Neural crest cell (in vitro differentiated cells): ENCODE results near the gene CHRNA4. TPM values are rescaled to one million over a fixed set of nuclear protein-coding genes. Genes with fewer than 3 reads are reported as not detected.

ENCODE experiments used
- DNase-seq: peaks from one replicate; pipeline ENCODE4 v3.0.0; 2021; ENCODE audit warnings: low read depth, mixed read lengths, low spot score
- H3K27ac Mint-ChIP-seq: one replicate; pipeline ENCODE4 v1.8.0; 2021; ENCODE audit warnings: mild to moderate bottlenecking, mixed read lengths; ENCODE audit not compliant: unreplicated experiment
- H3K27me3 Mint-ChIP-seq: 2 replicates; pipeline ENCODE4 v1.8.0; 2021; ENCODE audit warnings: low read depth, mild to moderate bottlenecking, mixed read lengths
- H3K36me3 Mint-ChIP-seq: 2 replicates; pipeline ENCODE4 v1.8.0; 2021; ENCODE audit warnings: low read depth, mild to moderate bottlenecking, mixed read lengths
- H3K4me1 Mint-ChIP-seq: 2 replicates; pipeline ENCODE4 v1.8.0; 2021; ENCODE audit warnings: mixed read lengths
- H3K4me3 Mint-ChIP-seq: one replicate; pipeline ENCODE4 v1.8.0; 2021; ENCODE audit warnings: mild to moderate bottlenecking, mixed read lengths
- H3K9me3 Mint-ChIP-seq: 2 replicates; pipeline ENCODE4 v1.8.0; 2021; ENCODE audit warnings: mixed read lengths
- total RNA-seq: library from RNA; stranded (reverse); gene quantifications from 2 replicates; pipeline ENCODE4 v1.2.1, GENCODE V29; 2021
- TF ChIP-seq, protein P1 (sequence below): fragments of 200-600 bp; sonication (generic); conservative IDR thresholded peaks from 2 replicates; pipeline ENCODE4 v1.5.0; 2021; ENCODE audit warnings: antibody characterized with exemption, mild to moderate bottlenecking

The CHRNA4 gene
- total RNA-seq, 1 donor from 2014 or later: 5.4 TPM

DNA sequence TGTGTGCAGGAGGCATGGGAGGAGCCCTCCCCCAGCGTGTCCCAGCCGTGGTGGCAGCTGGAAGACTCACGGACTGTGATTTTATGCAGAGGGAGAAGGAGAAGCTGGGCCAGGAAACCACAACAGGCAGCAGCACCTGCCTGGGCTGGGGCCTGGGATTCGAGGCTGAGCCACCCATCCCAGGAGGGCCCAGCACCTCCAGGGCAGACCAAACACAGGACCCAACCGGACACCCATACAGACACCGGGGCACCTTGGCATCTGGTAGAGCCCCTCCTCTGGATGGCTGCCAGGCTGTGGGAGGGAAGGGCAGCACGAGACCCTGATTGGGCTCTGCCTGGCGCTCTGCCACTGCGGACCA lies 41.7 kb upstream of the CHRNA4 start:
- no peaks in the 10 kb centered on the region for H3K36me3 Mint-ChIP-seq
- H3K27ac Mint-ChIP-seq: no peak overlapping the region
- TF ChIP-seq, protein P1, sequence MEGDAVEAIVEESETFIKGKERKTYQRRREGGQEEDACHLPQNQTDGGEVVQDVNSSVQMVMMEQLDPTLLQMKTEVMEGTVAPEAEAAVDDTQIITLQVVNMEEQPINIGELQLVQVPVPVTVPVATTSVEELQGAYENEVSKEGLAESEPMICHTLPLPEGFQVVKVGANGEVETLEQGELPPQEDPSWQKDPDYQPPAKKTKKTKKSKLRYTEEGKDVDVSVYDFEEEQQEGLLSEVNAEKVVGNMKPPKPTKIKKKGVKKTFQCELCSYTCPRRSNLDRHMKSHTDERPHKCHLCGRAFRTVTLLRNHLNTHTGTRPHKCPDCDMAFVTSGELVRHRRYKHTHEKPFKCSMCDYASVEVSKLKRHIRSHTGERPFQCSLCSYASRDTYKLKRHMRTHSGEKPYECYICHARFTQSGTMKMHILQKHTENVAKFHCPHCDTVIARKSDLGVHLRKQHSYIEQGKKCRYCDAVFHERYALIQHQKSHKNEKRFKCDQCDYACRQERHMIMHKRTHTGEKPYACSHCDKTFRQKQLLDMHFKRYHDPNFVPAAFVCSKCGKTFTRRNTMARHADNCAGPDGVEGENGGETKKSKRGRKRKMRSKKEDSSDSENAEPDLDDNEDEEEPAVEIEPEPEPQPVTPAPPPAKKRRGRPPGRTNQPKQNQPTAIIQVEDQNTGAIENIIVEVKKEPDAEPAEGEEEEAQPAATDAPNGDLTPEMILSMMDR: no peak
- H3K4me3 Mint-ChIP-seq: no peak overlapping the region
- DNase-seq: no peak
- no peaks in the 10 kb centered on the region for H3K4me1 Mint-ChIP-seq
- H3K27me3 Mint-ChIP-seq: no peaks in the 10 kb centered on the region
- no peaks in the 10 kb centered on the region for H3K9me3 Mint-ChIP-seq

DNA sequence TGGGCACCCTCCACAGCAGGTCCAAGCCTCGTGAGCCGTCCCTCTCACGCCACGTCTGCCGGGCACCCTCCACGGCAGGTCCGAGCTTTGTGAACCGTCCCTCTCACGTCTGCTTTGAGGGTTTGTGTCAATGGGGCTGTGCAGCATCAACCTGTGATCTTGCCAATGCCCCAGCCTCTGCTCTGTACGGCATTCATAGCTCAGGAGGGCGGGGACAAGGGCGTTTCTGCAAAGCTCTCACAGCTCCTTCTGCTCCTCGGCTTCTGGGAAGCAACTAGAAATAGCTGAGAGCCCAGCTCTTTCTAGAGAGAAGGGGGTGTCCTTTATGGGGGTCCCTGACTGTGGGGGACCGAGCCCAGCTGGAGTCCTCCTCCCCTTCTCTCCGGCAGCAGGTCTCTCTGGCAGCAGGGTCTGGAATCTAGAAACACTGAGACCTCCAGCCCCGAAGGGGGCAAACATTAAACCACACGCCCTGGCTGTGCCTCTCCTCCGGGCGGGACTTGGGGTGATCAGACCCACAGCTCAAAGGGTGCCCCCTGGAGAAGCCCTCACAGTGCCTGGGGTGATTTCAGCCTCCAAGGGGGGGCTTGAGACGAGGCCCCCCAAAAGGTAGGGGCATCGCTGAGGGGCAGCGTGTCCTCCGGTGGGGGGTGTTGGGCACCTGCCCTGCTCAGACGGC lies 41.2 kb upstream of the CHRNA4 start:
- H3K27ac Mint-ChIP-seq: no peak overlapping the region
- DNase-seq: no peak
- H3K9me3 Mint-ChIP-seq: no peaks in the 10 kb centered on the region
- TF ChIP-seq, protein P1: no peak
- no peaks in the 10 kb centered on the region for H3K36me3 Mint-ChIP-seq
- H3K4me1 Mint-ChIP-seq: no peaks in the 10 kb centered on the region
- H3K27me3 Mint-ChIP-seq: no peaks in the 10 kb centered on the region
- no peak overlapping the region for H3K4me3 Mint-ChIP-seq

DNA sequence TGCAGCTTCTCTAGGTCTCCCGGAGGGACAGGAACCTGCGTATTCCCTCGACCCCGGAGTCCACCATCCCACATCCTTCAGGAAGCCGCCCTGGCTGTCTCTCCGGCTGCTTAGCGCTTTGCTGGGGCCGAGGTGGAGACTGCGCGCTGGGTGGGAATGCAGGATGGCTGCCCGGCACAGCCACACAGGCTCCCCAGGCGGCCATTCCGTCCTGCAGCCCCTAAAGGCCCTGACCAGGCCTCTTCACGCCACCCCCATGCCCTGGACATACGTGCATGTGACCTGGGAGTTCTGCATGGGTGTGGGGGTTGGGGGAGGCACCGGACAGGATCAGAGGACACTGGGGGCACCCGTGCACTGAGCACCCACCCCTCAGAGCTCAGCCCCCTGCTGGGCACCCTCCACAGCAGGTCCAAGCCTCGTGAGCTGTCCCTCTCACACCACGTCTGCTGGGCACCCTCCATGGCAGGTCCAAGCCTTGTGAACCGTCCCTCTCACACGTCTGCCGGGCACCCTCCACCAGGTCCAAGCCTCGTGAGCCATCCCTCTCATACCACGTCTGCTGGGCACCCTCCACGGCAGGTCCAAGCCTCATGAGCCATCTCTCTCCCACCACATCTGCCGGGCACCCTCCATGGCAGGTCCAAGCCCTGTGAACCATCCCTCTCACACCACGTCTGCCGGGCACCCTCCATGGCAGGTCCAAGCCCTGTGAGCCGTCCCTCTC lies 40.4 kb upstream of the CHRNA4 start:
- no peak overlapping the region for H3K27ac Mint-ChIP-seq
- DNase-seq: no peak
- H3K4me3 Mint-ChIP-seq: no peak overlapping the region
- H3K4me1 Mint-ChIP-seq: no peaks in the 10 kb centered on the region
- H3K9me3 Mint-ChIP-seq: no peaks in the 10 kb centered on the region
- no peaks in the 10 kb centered on the region for H3K36me3 Mint-ChIP-seq
- H3K27me3 Mint-ChIP-seq: peaks cover 3% of the 10 kb centered on the region
- TF ChIP-seq, protein P1: no peak

DNA sequence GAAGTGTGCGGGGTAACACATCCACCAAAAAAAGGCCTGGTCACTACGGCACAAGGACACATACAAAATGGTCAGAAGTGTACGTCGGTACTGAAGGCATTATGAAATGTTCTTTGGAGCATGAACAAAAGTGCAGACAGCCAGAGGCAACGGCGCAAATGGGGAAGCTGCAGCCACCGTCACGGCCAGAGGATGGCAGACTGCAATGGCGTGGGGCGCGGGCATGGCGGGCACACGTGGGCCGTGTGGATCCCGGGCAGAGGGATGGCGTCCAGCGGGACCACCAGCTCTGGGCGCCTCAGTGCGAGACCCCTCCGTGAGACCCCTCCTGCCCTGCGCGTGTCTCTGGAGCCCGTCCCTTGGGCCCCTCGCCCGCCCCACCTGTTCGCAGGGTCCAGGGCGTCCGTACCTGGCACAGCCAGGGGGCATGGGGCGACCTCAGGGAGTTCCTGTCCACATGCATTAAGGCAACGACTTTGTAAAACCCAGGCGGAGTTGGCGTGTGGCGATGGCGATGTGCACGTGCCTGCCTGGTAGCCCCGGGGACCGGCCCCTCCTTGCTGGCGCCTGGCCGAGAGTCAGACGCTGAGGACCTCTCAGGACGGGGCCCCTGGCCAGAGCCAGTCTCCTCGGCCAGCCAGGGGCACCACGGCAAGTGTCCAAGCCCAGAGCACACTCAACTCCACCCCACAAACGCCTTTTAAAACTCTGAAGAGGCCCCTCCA lies 39.5 kb upstream of the CHRNA4 start:
- H3K27ac Mint-ChIP-seq: no peak overlapping the region
- H3K9me3 Mint-ChIP-seq: no peaks in the 10 kb centered on the region
- no peak for DNase-seq
- TF ChIP-seq, protein P1: no peak
- no peaks in the 10 kb centered on the region for H3K36me3 Mint-ChIP-seq
- no peak overlapping the region for H3K4me3 Mint-ChIP-seq
- no peaks in the 10 kb centered on the region for H3K4me1 Mint-ChIP-seq
- H3K27me3 Mint-ChIP-seq: peaks cover 3% of the 10 kb centered on the region

DNA sequence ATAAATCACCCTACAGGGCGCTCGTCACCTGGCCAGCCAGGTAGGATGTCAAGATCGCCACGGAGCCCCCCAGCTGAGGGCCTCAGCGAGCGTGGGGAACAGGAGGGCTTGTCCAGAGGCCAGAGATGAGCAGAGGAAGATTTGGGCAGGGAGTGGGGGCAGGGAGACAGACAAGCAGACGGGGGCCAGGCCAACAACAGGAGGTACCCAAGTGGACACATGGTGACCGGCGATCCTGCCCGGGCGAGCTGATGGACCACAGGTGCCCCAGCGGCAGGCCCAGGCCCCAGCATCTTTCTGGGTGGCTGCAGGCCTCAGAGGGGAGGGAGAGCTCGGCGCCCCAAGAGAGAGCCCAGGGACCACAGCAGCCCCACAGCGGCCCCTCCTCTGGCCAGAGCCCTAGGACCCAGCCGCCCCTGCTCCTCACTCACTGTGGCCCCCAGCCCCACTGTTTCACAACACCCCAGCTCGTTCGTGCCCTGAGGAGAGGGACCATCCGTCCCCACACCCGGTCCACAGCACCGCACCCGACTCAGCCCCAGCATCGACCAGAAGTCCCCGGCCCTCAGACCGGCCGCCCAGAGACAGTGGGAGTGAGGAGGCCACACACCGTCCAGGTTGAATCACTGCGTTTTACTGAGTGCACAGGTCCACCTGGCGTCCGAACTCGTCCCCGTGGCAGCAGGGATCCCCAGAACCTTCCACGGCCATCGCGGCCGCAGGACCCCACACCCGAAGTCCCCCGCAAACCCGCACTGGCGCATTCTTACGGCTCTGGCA lies 38.6 kb upstream of the CHRNA4 start:
- Mint-ChIP-seq H3K4me3 (no peak overlapping the region), H3K4me1 (no peaks in the 10 kb centered on the region), H3K36me3 (no peaks in the 10 kb centered on the region), H3K9me3 (no peaks in the 10 kb centered on the region), H3K27me3 (peaks cover 3% of the 10 kb centered on the region), H3K27ac (no peak overlapping the region)
- TF ChIP-seq, protein P1: no peak
- no peak for DNase-seq
